ENCODE results near the gene PRIM1.
A peak's percentile ranks its signal among the peaks of the same experiment; 100 is the strongest.
"Not testable (repeated sequence)": the region's sequence is repeated elsewhere in the genome, so short reads cannot be mapped to it uniquely, and the experiment has no call there.

The PRIM1 gene

DNA sequence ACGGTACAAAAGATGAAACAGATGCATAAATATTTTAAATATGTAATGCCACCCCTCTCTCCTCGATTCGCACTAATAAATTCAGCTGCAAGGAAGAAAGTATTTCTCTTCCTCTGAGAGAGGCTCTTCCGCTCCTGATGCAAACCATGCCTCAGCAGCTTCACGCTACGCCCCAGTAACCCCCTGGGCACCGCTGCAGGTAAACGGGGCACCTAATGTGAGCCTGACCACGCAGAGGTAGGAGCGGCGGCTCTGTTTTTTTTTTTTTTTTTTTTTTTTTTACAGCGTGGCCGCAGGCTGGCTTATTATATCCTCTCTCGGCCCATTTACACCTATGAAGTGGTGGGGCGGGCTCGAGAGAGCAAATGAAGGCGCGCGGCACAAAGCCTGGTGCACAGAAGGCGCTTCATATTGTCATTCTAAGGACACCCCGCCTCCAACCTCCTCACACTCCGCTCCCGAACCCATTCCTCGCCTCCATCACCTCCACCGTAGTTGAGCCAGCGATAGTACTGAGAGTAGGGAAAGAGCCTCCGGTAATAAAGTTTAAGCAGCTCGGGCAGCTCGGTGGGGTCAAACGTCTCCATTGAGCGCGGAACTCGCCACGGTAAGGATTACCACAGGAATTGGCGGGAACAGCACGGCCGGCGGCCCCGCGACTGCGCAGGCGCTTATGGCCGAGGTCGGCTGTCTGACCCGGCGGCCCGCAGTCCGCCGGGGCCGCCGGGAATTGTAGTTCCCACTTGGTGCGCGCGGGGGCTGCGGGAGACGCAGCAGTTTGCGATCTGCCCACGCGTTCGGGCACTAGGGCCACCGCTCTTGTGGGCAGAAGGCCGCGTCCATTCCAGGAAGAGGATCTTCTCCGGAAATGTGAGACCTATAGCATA, at the start of gene PRIM1:
PRIM1 (minus strand) TSS at position 612 of the 887 bp plus-strand sequence; CDS start at position 587, 25 bp downstream.
- peak; percentile 99 for DNase-seq (ENCODE audit: low spot score)

GRCh38 chr12:56800221-56800620, 48.1 kb upstream of the PRIM1 start:
- DNase-seq (ENCODE audit: low spot score): no peak

- DNase-seq (ENCODE audit: low spot score): not testable (repeated sequence)
Measured at GRCh38 chr12:56799345-56799744, 47.2 kb upstream of the PRIM1 start.

DNA sequence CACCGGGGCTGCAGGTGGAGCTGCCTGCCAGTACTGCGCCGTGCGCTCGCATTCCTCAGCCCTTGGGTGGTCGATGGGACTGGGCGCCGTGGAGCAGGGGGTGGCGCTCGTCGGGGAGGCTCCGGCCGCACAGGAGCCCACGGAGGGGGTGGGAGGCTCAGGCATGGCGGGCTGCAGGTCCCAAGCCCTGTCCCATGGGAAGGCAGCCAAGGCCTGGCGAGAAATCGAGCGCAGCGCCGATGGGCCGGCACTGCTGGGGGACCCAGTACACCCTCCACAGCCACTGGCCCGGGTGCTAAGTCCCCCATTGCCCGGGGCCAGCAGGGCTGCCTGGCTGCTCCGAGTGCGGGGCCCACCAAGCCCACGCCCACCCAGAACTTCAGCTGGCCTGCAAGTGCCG, 43.7 kb upstream of the PRIM1 start:
- not testable (repeated sequence) for DNase-seq (ENCODE audit: low spot score)

- DNase-seq (ENCODE audit: low spot score): not testable (repeated sequence)
Measured at GRCh38 chr12:56795046-56795562, 43.0 kb upstream of the PRIM1 start.

DNA sequence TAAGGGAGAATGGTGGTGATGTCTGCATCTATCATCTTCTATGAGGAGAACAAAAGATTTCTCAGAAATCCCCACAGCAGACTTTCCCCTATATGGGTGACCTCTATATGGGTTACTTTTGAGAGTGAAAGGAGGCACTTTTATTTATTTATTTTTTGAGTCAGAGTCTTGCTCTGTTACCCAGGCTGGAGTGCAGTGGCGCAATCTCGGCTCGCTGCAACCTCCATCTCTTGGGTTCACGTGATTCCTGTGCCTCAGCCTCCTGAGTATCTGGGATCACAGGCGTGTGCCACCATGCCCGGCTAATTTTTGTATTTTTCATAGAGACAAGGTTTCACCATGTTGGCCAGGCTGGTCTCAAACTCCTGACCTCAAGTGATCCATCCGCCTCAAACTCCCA, 41.0 kb upstream of the PRIM1 start:
- not testable (repeated sequence) for DNase-seq (ENCODE audit: low spot score)

- DNase-seq (ENCODE audit: low spot score): no peak
Measured at GRCh38 chr12:56792678-56793077, 40.6 kb upstream of the PRIM1 start.

GRCh38 chr12:56789429-56789828, 37.3 kb upstream of the PRIM1 start:
- DNase-seq (ENCODE audit: low spot score): not testable (repeated sequence)

DNA sequence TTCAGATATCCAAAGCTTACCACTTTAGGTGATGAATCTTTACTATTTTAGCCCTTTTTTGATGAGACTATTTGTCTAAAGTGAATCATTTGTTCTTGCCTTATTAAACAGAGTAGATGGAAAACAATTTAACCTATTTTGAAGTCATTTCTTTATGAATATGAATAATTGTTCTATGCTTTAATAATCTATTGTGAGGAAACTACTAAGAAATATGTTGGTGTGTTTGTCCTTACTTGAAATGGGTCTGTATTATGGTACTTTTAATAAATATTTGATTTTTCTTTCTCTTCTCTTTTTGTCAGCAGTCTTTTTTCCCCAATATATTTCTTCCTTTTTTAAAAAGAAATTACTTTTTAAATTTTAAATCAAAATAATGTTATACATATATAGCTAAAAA, 35.4 kb upstream of the PRIM1 start:
- DNase-seq (ENCODE audit: low spot score): no peak

- DNase-seq (ENCODE audit: low spot score): no peak
Measured at GRCh38 chr12:56785874-56786273, 33.8 kb upstream of the PRIM1 start.

DNA sequence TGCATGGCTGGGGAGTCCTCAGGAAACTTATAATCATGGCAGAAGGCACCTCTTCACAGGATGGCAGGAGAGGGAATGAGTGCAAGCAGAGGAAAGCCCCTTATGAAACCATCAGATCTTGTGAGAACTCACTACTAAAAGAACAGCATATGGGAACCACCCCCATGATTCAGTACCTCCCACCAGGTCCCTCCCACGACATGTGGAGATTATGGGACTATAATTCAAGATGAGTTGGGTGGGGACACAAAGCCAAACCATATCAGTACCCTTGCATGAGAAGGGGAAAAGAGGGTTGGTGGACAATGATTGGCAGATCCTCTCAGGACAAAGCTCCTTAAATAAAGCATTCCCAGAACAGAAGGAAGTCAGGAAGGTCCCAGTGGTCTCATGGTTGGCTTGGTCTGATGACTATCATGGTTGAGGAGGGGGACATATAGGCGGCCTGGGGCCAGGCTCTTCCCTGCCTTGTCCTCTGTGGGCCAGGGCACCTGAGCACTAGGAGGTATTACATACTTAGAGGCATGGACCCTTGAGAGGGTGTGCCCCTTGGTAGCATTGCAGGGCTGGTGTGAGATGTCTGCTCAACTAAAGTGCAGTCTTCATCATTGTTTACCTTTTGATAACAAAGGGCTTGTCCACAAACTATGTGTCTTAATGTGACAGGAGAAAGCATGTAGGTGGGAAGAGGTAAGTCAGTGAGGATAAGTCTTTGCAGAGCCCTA, 33.2 kb upstream of the PRIM1 start:
- no peak for DNase-seq (ENCODE audit: low spot score)

DNA sequence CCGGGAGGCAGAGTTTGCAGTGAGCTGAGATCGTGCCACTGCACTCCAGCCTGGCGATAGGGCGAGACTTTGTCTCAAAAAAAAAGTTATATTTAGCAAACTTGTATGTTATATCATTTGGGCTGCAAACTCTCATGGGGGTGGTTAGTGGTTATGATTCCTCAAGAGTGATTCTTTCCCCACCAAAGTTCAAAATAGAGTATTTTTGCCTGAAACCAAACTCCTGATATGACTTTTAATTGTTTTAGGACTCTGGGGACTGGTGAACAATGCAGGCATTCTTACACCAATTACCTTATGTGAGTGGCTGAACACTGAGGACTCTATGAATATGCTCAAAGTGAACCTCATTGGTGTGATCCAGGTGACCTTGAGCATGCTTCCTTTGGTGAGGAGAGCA, 29.6 kb upstream of the PRIM1 start:
- no peak for DNase-seq (ENCODE audit: low spot score)

GRCh38 chr12:56778756-56779155, 26.6 kb upstream of the PRIM1 start:
- DNase-seq (ENCODE audit: low spot score): no peak

GRCh38 chr12:56776654-56777053, 24.5 kb upstream of the PRIM1 start:
- DNase-seq (ENCODE audit: low spot score): no peak

- no peak for DNase-seq (ENCODE audit: low spot score)
Measured at GRCh38 chr12:56775638-56776037, 23.5 kb upstream of the PRIM1 start.

DNA sequence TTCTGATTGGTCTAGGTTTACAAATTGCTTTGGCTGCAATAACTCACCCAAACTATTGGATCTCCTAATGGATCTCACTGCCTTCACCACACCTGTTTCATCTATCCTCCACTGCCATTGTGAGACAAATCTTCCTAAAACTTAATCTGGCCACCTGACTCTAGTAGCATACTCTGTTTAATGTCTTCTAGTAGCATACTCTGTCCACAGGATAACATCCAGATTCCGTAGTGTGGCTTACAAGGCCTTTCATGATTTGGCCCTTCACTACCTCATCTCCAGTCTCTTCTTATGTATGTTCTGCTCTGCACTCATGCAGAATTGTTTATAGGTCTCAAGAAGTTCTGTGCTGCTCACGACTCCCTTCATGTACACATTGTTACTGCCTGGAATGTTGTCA, 21.0 kb upstream of the PRIM1 start:
- no peak for DNase-seq (ENCODE audit: low spot score)

- no peak for DNase-seq (ENCODE audit: low spot score)
Measured at GRCh38 chr12:56772625-56773024, 20.5 kb upstream of the PRIM1 start.

GRCh38 chr12:56769868-56770267, 17.7 kb upstream of the PRIM1 start:
- DNase-seq (ENCODE audit: low spot score): no peak

DNA sequence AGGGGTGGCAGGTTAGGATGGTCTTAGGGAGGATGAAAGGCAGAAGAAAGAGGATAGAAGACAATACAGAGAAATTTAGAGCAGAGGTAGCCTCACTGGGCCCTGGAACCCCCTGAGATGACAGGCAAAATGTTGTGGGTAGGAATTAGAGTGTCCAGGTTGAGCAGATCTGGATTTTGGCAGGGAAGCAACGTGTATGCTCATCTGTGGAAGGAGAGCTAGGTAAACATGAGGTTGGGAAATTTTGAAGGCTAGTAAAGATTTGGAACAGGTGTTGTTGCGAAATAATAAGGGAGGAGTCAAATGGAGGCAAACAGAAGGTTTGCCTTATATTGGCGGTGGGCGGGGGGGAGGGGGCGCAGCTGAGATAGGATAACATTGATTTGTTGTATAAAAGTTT, 16.3 kb upstream of the PRIM1 start:
- no peak for DNase-seq (ENCODE audit: low spot score)

DNA sequence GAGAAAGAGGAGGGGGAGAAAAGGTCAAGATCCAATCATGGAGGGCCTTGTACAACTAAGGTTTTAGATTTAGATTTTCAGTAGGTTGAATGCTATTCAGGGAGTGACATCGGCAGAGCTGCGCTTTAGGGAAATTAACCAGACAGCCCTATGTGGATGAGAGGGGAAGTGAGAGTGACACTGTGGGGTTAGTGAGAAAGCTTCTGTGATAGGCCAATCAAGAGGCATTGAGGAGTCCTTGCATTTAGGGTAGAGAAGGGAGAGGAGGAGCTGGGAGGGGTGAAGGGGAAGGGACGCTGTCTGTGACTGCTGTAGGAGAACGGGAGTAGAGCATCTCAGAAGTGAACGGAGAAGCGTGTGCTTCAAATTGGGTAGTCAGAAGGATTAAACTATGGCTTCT, 14.4 kb upstream of the PRIM1 start:
- DNase-seq (ENCODE audit: low spot score): no peak

DNA sequence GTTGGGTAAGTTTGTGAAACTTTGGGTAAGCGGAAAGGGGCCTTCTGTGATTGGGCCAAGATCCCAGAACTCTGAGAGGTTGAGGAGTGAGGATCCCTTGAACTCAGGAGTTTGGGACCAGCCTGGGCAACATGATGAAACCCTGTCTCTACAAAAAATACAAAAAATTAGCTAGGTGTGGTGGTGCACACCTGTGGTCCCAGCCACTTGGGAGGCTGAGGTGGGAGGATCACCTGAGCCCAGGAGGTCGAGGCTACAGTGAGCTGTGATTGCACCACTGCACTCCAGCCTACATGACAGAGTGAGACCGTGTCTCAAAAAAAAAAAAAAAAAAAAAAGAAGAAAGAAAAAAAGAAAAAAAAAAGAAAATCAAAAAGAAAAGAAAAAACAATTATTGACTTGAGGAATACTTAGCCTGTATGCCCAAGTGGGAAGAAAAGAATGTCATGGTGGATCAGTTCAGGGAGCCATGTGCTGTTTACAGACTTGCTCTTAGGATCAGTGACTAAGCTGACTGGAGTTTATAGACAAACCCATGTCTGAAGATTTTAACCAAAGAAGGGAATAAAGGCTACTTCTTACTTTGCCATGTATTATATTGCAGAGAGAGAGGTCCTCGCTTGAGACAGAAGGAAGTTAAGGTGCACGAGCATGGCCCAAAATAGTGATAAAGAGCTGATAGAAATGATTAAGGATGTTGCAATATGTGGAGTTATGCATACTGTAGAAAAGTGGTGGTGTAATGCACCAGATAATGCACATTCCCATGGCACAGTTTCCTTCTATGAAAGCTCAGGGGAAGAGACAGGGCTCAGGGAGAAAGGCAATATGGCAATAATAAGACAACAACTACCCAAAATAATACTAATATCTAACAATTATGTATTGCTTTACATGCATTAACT, 11.9 kb upstream of the PRIM1 start:
- no peak for DNase-seq (ENCODE audit: low spot score)

DNA sequence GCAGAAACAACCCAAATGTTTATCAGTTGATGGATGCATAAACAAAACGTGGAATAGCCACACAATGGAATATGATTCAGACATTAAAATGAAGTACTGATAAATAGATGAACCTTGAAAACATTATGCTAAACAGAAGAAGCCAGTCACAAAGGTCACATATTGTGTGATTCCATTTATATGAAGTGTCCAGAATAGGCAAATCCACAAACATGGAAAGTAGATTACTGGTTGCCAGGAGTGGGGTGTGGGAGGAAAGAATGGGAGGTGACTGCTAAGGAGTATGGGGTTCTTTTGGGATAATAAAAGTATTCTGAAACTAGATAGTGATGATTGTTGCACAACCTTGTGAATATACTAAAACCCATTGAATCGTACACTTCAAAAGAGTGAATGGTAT, 9.7 kb upstream of the PRIM1 start:
- no peak for DNase-seq (ENCODE audit: low spot score)
